SK-N-SH treated with all-trans-retinoic acid at 6 μM for 48 hours (cell line): Measurements from ENCODE around the gene LAMB4.

Experiments used
- ARNTL ChIP-seq: fragments of 450-650 bp; formaldehyde crosslinking; IDR thresholded peaks from 2 replicates; pipeline ENCODE4 v1.5.0; 2020; ENCODE audit warnings: low read depth, mild to moderate bottlenecking, moderate library complexity, borderline replicate concordance
- BACH2 ChIP-seq: fragments of 250-450 bp; sonication (Bioruptor Pico); IDR thresholded peaks from 2 replicates; pipeline ENCODE4 v1.9.0; 2021; ENCODE audit warnings: mild to moderate bottlenecking, borderline replicate concordance
- CSDC2 ChIP-seq: fragments of 250-450 bp; sonication (Bioruptor Pico); IDR thresholded peaks from 2 replicates; pipeline ENCODE4 v1.5.0; 2020; ENCODE audit warnings: mild to moderate bottlenecking, moderate library complexity
- ESRRG ChIP-seq: fragments of 250-450 bp; sonication (Bioruptor Pico); IDR thresholded peaks from 2 replicates; pipeline ENCODE4 v1.6.1; 2021; ENCODE audit warnings: mild to moderate bottlenecking
- PPARA ChIP-seq: fragments of 250-450 bp; sonication (Bioruptor Pico); IDR thresholded peaks from 2 replicates; pipeline ENCODE4 v1.5.0; 2020; ENCODE audit warnings: mild to moderate bottlenecking, borderline replicate concordance
- RARB ChIP-seq: fragments of 250-450 bp; sonication (Bioruptor Pico); IDR thresholded peaks from 2 replicates; pipeline ENCODE4 v1.8.0; 2021; ENCODE audit warnings: mild to moderate bottlenecking, moderate library complexity
- TCF4 ChIP-seq: fragments of 250-450 bp; sonication (Bioruptor Pico); IDR thresholded peaks from 2 replicates; pipeline ENCODE4 v1.8.0; 2021; ENCODE audit warnings: mild to moderate bottlenecking, moderate library complexity, borderline replicate concordance
- ZC3H10 ChIP-seq: fragments of 250-450 bp; sonication (Bioruptor Pico); IDR thresholded peaks from 2 replicates; pipeline ENCODE4 v1.5.1; 2021; ENCODE audit warnings: mild to moderate bottlenecking, moderate library complexity
- ZFP3 ChIP-seq: fragments of 250-450 bp; sonication (Bioruptor Pico); IDR thresholded peaks from 2 replicates; pipeline ENCODE4 v1.5.0; 2020; ENCODE audit warnings: mild to moderate bottlenecking, moderate library complexity
- ZFP30 ChIP-seq: fragments of 450-650 bp; formaldehyde crosslinking; IDR thresholded peaks from 2 replicates; pipeline ENCODE4 v1.5.0; 2022; ENCODE audit warnings: mild to moderate bottlenecking, moderate library complexity
- TF ChIP-seq, protein P1 (sequence below): fragments of 250-450 bp; sonication (Bioruptor Pico); IDR thresholded peaks from 2 replicates; pipeline ENCODE4 v1.5.0; 2020; ENCODE audit warnings: mild to moderate bottlenecking, moderate library complexity
- TF ChIP-seq, protein P2 (sequence below): fragments of 250-450 bp; sonication (Bioruptor Pico); IDR thresholded peaks from 2 replicates; pipeline ENCODE4 v1.8.0; 2020; ENCODE audit warnings: mild to moderate bottlenecking, moderate library complexity, borderline replicate concordance
- TF ChIP-seq, protein P3 (sequence below): fragments of 250-450 bp; sonication (Bioruptor Pico); IDR thresholded peaks from 2 replicates; pipeline ENCODE4 v1.5.1; 2020; ENCODE audit warnings: low read depth, mild to moderate bottlenecking, moderate library complexity
- TF ChIP-seq, protein P4 (sequence below): fragments of 250-450 bp; sonication (Bioruptor Pico); IDR thresholded peaks from 2 replicates; pipeline ENCODE4 v1.8.0; 2021; ENCODE audit warnings: low read depth, mild to moderate bottlenecking, moderate library complexity, borderline replicate concordance

DNA sequence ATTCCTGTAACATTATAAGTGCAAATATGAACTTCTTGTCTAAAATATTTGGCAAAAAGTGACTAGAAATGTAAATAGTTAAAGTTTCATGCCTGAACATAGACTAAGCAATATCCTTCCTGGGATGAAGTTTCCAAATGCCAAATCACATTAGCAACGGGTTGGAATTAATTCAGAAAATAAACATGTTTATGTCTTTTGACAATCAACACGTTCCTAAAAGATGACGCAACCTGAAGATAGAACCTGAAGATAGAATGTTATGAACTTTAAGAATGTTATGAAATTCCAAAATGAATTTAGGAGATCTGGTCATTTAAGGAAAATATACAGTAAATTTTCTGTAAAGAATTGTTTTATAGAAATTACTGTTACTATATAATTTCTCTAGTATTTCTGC lies 9.2 kb downstream of the LAMB4 start:
- TF ChIP-seq, protein P1, sequence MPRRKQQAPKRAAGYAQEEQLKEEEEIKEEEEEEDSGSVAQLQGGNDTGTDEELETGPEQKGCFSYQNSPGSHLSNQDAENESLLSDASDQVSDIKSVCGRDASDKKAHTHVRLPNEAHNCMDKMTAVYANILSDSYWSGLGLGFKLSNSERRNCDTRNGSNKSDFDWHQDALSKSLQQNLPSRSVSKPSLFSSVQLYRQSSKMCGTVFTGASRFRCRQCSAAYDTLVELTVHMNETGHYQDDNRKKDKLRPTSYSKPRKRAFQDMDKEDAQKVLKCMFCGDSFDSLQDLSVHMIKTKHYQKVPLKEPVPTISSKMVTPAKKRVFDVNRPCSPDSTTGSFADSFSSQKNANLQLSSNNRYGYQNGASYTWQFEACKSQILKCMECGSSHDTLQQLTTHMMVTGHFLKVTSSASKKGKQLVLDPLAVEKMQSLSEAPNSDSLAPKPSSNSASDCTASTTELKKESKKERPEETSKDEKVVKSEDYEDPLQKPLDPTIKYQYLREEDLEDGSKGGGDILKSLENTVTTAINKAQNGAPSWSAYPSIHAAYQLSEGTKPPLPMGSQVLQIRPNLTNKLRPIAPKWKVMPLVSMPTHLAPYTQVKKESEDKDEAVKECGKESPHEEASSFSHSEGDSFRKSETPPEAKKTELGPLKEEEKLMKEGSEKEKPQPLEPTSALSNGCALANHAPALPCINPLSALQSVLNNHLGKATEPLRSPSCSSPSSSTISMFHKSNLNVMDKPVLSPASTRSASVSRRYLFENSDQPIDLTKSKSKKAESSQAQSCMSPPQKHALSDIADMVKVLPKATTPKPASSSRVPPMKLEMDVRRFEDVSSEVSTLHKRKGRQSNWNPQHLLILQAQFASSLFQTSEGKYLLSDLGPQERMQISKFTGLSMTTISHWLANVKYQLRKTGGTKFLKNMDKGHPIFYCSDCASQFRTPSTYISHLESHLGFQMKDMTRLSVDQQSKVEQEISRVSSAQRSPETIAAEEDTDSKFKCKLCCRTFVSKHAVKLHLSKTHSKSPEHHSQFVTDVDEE (CRISPR knock-in tag) = no peak
- TF ChIP-seq, protein P2, sequence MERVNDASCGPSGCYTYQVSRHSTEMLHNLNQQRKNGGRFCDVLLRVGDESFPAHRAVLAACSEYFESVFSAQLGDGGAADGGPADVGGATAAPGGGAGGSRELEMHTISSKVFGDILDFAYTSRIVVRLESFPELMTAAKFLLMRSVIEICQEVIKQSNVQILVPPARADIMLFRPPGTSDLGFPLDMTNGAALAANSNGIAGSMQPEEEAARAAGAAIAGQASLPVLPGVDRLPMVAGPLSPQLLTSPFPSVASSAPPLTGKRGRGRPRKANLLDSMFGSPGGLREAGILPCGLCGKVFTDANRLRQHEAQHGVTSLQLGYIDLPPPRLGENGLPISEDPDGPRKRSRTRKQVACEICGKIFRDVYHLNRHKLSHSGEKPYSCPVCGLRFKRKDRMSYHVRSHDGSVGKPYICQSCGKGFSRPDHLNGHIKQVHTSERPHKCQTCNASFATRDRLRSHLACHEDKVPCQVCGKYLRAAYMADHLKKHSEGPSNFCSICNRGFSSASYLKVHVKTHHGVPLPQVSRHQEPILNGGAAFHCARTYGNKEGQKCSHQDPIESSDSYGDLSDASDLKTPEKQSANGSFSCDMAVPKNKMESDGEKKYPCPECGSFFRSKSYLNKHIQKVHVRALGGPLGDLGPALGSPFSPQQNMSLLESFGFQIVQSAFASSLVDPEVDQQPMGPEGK (CRISPR knock-in tag) = no peak
- no peak for TF ChIP-seq ESRRG
- no peak for TF ChIP-seq ZFP3 (CRISPR knock-in tag)
- no peak for TF ChIP-seq CSDC2 (CRISPR knock-in tag)
- TF ChIP-seq, protein P3, sequence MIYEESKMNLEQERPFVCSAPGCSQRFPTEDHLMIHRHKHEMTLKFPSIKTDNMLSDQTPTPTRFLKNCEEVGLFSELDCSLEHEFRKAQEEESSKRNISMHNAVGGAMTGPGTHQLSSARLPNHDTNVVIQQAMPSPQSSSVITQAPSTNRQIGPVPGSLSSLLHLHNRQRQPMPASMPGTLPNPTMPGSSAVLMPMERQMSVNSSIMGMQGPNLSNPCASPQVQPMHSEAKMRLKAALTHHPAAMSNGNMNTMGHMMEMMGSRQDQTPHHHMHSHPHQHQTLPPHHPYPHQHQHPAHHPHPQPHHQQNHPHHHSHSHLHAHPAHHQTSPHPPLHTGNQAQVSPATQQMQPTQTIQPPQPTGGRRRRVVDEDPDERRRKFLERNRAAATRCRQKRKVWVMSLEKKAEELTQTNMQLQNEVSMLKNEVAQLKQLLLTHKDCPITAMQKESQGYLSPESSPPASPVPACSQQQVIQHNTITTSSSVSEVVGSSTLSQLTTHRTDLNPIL (CRISPR knock-in tag) = no peak
- no peak for TF ChIP-seq PPARA (CRISPR knock-in tag)
- no peak for TF ChIP-seq ZFP30 (CRISPR knock-in tag)
- no peak for TF ChIP-seq BACH2 (CRISPR knock-in tag)
- TF ChIP-seq ZC3H10 (CRISPR knock-in tag) = no peak
- no peak for TF ChIP-seq TCF4 (CRISPR knock-in tag)
- TF ChIP-seq ARNTL (CRISPR knock-in tag) = no peak
- TF ChIP-seq, protein P4, sequence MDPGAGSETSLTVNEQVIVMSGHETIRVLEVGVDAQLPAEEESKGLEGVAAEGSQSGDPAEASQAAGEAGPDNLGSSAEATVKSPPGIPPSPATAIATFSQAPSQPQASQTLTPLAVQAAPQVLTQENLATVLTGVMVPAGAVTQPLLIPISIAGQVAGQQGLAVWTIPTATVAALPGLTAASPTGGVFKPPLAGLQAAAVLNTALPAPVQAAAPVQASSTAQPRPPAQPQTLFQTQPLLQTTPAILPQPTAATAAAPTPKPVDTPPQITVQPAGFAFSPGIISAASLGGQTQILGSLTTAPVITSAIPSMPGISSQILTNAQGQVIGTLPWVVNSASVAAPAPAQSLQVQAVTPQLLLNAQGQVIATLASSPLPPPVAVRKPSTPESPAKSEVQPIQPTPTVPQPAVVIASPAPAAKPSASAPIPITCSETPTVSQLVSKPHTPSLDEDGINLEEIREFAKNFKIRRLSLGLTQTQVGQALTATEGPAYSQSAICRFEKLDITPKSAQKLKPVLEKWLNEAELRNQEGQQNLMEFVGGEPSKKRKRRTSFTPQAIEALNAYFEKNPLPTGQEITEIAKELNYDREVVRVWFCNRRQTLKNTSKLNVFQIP = no peak
- no peak for TF ChIP-seq RARB (CRISPR knock-in tag)
